OCI-LY7 (cell line): ENCODE data around the gene ZNF516. TPM values are rescaled to one million over a fixed set of nuclear protein-coding genes. Genes with fewer than 3 reads are reported as not detected.

Experiments used
- BruUV-seq: library from RNA; stranded (reverse); fragments of 400-500 nt; replicated peaks from 2 replicates; lab custom pipeline; 2021; lab: Mats Ljungman, UMichigan
- CTCF ChIA-PET: fragments of 300-600 bp; sonication (Branson Sonifier 250); formaldehyde crosslinking; loops from one replicate; lab custom pipeline; 2022; ENCODE audit warnings: antibody characterized with exemption; ENCODE audit not compliant: unreplicated experiment; lab: Charles Lee
- POLR2A ChIA-PET: fragments of 300-600 bp; sonication (Branson Sonifier 250); formaldehyde crosslinking; loops from one replicate; lab custom pipeline; 2022; ENCODE audit warnings: antibody characterized with exemption; lab: Charles Lee
- DNase-seq: peaks from one replicate; pipeline ENCODE4 v3.0.0-alpha.2; 2015; ENCODE audit warnings: low spot score
- H2AFZ ChIP-seq: fragments of 200-600 bp; sonication (generic), shearing (Covaris generic); 2 replicates; pipeline ENCODE4 v1.6.1; 2014; ENCODE audit warnings: mild to moderate bottlenecking, antibody characterized with exemption, low read length, moderate library complexity
- H3K27ac ChIP-seq: fragments of 200-600 bp; sonication (generic); 2 replicates; pipeline ENCODE4 v1.5.1; 2014; ENCODE audit warnings: mixed run types, low read depth, mild to moderate bottlenecking, moderate library complexity, low read length, inconsistent platforms; ENCODE audit not compliant: poor library complexity, severe bottlenecking
- H3K36me3 ChIP-seq: fragments of 200-600 bp; sonication (generic); 2 replicates; pipeline ENCODE4 v1.6.1; 2014; ENCODE audit warnings: mild to moderate bottlenecking, antibody characterized with exemption, low read length, moderate library complexity, mixed read lengths; ENCODE audit not compliant: insufficient read depth
- H3K4me1 ChIP-seq: fragments of 200-600 bp; sonication (generic); 2 replicates; pipeline ENCODE4 v1.5.1; 2014; ENCODE audit warnings: mild to moderate bottlenecking, low read length; ENCODE audit not compliant: insufficient read depth, poor library complexity, severe bottlenecking
- H3K4me2 ChIP-seq: fragments of 200-600 bp; sonication (generic); 2 replicates; pipeline ENCODE4 v1.6.1; 2014; ENCODE audit warnings: mild to moderate bottlenecking, low read length
- H3K4me3 ChIP-seq: fragments of 200-600 bp; sonication (generic); 2 replicates; pipeline ENCODE4 v1.5.1; 2014; ENCODE audit warnings: mild to moderate bottlenecking, low read depth, low read length; ENCODE audit not compliant: poor library complexity, severe bottlenecking
- H3K79me2 ChIP-seq: fragments of 200-600 bp; sonication (generic); 2 replicates; pipeline ENCODE4 v1.6.1; 2016; ENCODE audit warnings: low read depth, mild to moderate bottlenecking, low read length, moderate library complexity, mixed read lengths; ENCODE audit not compliant: insufficient read depth
- H3K9me2 ChIP-seq: fragments of 200-600 bp; sonication (generic); 2 replicates; pipeline ENCODE4 v1.6.1; 2016; ENCODE audit warnings: mild to moderate bottlenecking, low read length, mixed read lengths; ENCODE audit not compliant: insufficient read depth
- H3K9me3 ChIP-seq: fragments of 200-600 bp; sonication (generic); 2 replicates; pipeline ENCODE4 v1.6.1; 2014; ENCODE audit warnings: mild to moderate bottlenecking, mixed run types, low read length, mixed read lengths
- H4K20me1 ChIP-seq: fragments of 200-600 bp; sonication (generic); 2 replicates; pipeline ENCODE4 v1.6.1; 2014; ENCODE audit warnings: mild to moderate bottlenecking, antibody characterized with exemption, low read length, moderate library complexity, mixed read lengths; ENCODE audit not compliant: insufficient read depth
- EZH2phosphoT487 ChIP-seq: fragments of 200-600 bp; sonication (generic); IDR thresholded peaks from 2 replicates; pipeline ENCODE4 v1.6.1; 2018; ENCODE audit warnings: low read depth, borderline replicate concordance, mild to moderate bottlenecking, mixed run types, antibody characterized with exemption, low read length, moderate library complexity, mixed read lengths
- intact Hi-C: fragments of 100-400 bp; cut with micrococcal nuclease; formaldehyde crosslinking; loops from one replicate; pipeline ENCODE4 v1.10.0; 2022; ENCODE audit not compliant: unreplicated experiment
- total RNA-seq, 2 experiments: library from RNA; depleted of rRNA in 1 of 2; stranded (reverse); fragments of >200 nt in 1 of 2; shearing (Covaris generic) in 1 of 2; gene quantifications; 2 replicates each; pipeline ENCODE4 v1.2.3, GENCODE V29; 2014 to 2022
- TF ChIP-seq, protein P1 (sequence below): fragments of 200-600 bp; sonication (generic); conservative IDR thresholded peaks from 2 replicates; pipeline ENCODE4 v1.5.1; 2014; ENCODE audit warnings: mild to moderate bottlenecking, antibody characterized with exemption, low read length, moderate library complexity, mixed read lengths

ZNF516 gene
- total RNA-seq, 2 experiments from 2014 or later, result 16.2 to 32.3 TPM

DNA sequence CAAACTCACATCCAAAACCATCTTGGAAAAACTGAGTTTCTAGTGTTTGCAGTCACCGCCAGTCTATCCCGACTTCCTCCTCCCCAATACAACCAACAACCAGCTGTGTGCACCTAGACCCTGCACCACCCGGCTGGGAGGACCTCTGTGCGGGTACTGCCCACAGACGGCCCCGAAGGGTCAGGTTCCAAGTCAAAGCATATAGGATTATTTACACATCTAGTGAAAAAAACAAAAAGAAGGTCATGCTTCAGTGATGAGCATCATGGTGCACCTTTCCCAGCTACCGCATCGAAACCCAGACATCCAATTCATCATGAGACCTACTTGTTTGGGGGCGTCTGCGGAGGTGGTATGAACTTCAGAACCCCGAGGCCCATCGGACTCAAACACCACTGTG lies 124.8 kb downstream of the ZNF516 start:
- Histone ChIP-seq H3K9me2 (no peaks in the 10 kb centered on the region), H3K4me3 (no peak overlapping the region), H2AFZ (no peak overlapping the region), H3K36me3 (peaks cover 16% of the 10 kb centered on the region), H3K79me2 (no peaks in the 10 kb centered on the region), H3K4me1 (no peaks in the 10 kb centered on the region), H3K4me2 (no peak overlapping the region), H3K27ac (no peak overlapping the region), H4K20me1 (no peaks in the 10 kb centered on the region), H3K9me3 (no peaks in the 10 kb centered on the region)
- no TSS peak for BruUV-seq
- POLR2A ChIA-PET, result no interaction called here
- TF ChIP-seq EZH2phosphoT487, result no peak
- TF ChIP-seq, protein P1, sequence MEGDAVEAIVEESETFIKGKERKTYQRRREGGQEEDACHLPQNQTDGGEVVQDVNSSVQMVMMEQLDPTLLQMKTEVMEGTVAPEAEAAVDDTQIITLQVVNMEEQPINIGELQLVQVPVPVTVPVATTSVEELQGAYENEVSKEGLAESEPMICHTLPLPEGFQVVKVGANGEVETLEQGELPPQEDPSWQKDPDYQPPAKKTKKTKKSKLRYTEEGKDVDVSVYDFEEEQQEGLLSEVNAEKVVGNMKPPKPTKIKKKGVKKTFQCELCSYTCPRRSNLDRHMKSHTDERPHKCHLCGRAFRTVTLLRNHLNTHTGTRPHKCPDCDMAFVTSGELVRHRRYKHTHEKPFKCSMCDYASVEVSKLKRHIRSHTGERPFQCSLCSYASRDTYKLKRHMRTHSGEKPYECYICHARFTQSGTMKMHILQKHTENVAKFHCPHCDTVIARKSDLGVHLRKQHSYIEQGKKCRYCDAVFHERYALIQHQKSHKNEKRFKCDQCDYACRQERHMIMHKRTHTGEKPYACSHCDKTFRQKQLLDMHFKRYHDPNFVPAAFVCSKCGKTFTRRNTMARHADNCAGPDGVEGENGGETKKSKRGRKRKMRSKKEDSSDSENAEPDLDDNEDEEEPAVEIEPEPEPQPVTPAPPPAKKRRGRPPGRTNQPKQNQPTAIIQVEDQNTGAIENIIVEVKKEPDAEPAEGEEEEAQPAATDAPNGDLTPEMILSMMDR, result no peak
- intact Hi-C loops, result no loop called here
- CTCF ChIA-PET, result no interaction called here
- DNase-seq, result no peak

DNA sequence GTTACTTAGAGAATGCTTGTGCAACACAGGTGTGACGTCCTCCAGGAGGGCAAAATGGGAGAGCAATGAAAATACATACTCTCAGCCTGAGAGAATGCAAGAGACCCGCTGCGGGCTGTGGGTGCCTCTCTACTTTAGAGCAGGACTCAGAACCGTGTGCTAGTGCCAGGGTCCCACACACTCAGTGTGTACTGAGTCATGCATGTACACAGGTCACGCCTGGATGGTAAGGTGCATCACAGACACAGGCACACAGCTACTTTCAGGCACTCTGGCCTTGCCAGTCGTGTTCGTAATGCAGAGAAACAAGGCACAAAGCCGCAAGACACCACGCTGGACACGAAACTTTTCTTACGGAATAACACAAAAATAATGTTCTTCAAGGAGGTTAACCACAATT lies 125.3 kb downstream of the ZNF516 start:
- Histone ChIP-seq H3K36me3 (peaks cover 16% of the 10 kb centered on the region), H3K4me1 (no peaks in the 10 kb centered on the region), H4K20me1 (no peaks in the 10 kb centered on the region), H3K79me2 (no peaks in the 10 kb centered on the region), H3K27ac (no peak overlapping the region), H3K4me2 (no peak overlapping the region), H3K9me3 (no peaks in the 10 kb centered on the region), H2AFZ (no peak overlapping the region), H3K9me2 (no peaks in the 10 kb centered on the region), H3K4me3 (no peak overlapping the region)
- BruUV-seq, result no TSS peak
- DNase-seq, result no peak
- POLR2A ChIA-PET, result no interaction called here
- intact Hi-C loops, result no loop called here
- no peak for TF ChIP-seq EZH2phosphoT487
- TF ChIP-seq, protein P1, result no peak
- CTCF ChIA-PET, result no interaction called here

DNA sequence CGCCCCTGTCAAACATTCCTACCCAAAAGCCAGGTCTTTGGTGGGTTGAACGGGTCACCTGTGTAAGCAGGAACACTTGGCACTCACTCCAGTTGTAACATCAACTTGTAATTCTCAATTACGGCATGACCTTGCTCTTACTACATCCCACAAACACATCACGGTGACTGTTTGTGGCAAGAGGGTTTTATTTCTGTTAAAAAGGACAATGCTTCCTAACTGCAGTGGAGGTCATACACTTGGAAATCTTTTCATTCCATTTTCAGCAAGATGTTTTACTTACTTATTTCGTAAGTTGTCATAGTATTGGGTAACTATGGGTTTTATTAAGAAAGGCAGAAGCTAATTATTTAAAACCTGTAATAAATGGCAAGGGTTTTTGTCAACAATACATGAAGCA lies 126.1 kb downstream of the ZNF516 start:
- ChIA-PET POLR2A (no interaction called here), CTCF (no interaction called here)
- BruUV-seq, result no TSS peak
- no peaks in the 10 kb centered on the region for H3K4me1 ChIP-seq
- peaks cover 20% of the 10 kb centered on the region for H3K36me3 ChIP-seq
- H3K4me2 ChIP-seq, result no peak overlapping the region
- no peaks in the 10 kb centered on the region for H4K20me1 ChIP-seq
- intact Hi-C loops, result no loop called here
- H3K4me3 ChIP-seq, result no peak overlapping the region
- no peaks in the 10 kb centered on the region for H3K79me2 ChIP-seq
- H3K27ac ChIP-seq, result no peak overlapping the region
- no peak overlapping the region for H2AFZ ChIP-seq
- H3K9me2 ChIP-seq, result no peaks in the 10 kb centered on the region
- TF ChIP-seq, protein P1, result no peak
- TF ChIP-seq EZH2phosphoT487, result no peak
- H3K9me3 ChIP-seq, result no peaks in the 10 kb centered on the region
- no peak for DNase-seq
